ENCODE results near the gene CMAS.
A peak's percentile ranks its signal among the peaks of the same experiment; 100 is the strongest.
"Not testable (repeated sequence)": the region's sequence is repeated elsewhere in the genome, so short reads cannot be mapped to it uniquely, and the experiment has no call there.

Gene CMAS

GRCh38 chr12:22048351-22049041, 2.5 kb downstream of the CMAS start:
- no peak for DNase-seq

- DNase-seq: no peak
These were observed 4.1 kb downstream of the CMAS start for GRCh38 chr12:22050078-22050477.

- DNase-seq: no peak
These were observed 5.2 kb downstream of the CMAS start for GRCh38 chr12:22051114-22051698.

- not testable (repeated sequence) for DNase-seq
These were observed 7.0 kb downstream of the CMAS start for GRCh38 chr12:22052994-22053393.

GRCh38 chr12:22054155-22054554, 8.1 kb downstream of the CMAS start:
- DNase-seq: no peak

- no peak for DNase-seq
These were observed 10.6 kb downstream of the CMAS start for GRCh38 chr12:22056607-22057006.

GRCh38 chr12:22059976-22060647, 14.1 kb downstream of the CMAS start:
- no peak for DNase-seq

GRCh38 chr12:22064968-22065367, 18.9 kb downstream of the CMAS start:
- peak; percentile 17 for DNase-seq

GRCh38 chr12:22066310-22066709, 20.3 kb downstream of the CMAS start:
- no peak for DNase-seq

GRCh38 chr12:22069851-22070250, 23.8 kb downstream of the CMAS start:
- no peak for DNase-seq

- DNase-seq: no peak
These were observed 36.2 kb downstream of the CMAS start for GRCh38 chr12:22082190-22082701.

- DNase-seq: no peak
These were observed 37.1 kb downstream of the CMAS start for GRCh38 chr12:22083167-22083566.

GRCh38 chr12:22084852-22085251, 38.8 kb downstream of the CMAS start:
- DNase-seq: no peak

GRCh38 chr12:22088886-22089285, 42.9 kb downstream of the CMAS start:
- no peak for DNase-seq

GRCh38 chr12:22089486-22089885, 43.5 kb downstream of the CMAS start:
- DNase-seq: no peak

GRCh38 chr12:22099062-22099461, 53.0 kb downstream of the CMAS start:
- not testable (repeated sequence) for DNase-seq

- no peak for DNase-seq
These were observed 55.1 kb downstream of the CMAS start for GRCh38 chr12:22100958-22101748.

GRCh38 chr12:22101749-22102243, 55.8 kb downstream of the CMAS start:
- DNase-seq: no peak

GRCh38 chr12:22103418-22103817, 57.4 kb downstream of the CMAS start:
- DNase-seq: no peak

GRCh38 chr12:22105542-22105941, 59.5 kb downstream of the CMAS start:
- no peak for DNase-seq

GRCh38 chr12:22110176-22110575, 64.2 kb downstream of the CMAS start:
- no peak for DNase-seq

Data from NCI-H1092 treated with DMSO at 0.1 percent for 48 hours (cell line).